Measurements from ENCODE around the gene ERI3. TPM values are rescaled to one million over a fixed set of nuclear protein-coding genes. Genes with fewer than 3 reads are reported as not detected.

ERI3 gene
- total and polyA plus RNA-seq, 5 donors: 36.4 to 56.3 (median 49.7) TPM

- intact Hi-C loops (cut with DNase I): no loop called here
- DNase-seq (no peak), ATAC-seq (peak; percentile 28 to 37)
- Histone ChIP-seq H3K4me1 (ENCODE audit: control insufficient read depth, insufficient read depth, low read length) (peaks cover 2% of the 10 kb centered on the region), H3K4me3 (ENCODE audit: low read length) (no peak overlapping the region), H3K27me3 (ENCODE audit: control insufficient read depth, insufficient read depth) (no peaks in the 10 kb centered on the region), H3K27ac (ENCODE audit: low read length) (no peak overlapping the region), H3K9me3 (ENCODE audit: control insufficient read depth, low read length) (no peaks in the 10 kb centered on the region)
- WGBS: 91% methylated on average over 8 of the region's 8 CpGs
Observed at GRCh38 chr1:44282704-44283426, 72.2 kb downstream of the ERI3 start.

- H3K27ac ChIP-seq (ENCODE audit: low read length): no peak overlapping the region
- peak in 1 of 2 donors; percentile 18 for ATAC-seq
- no peak overlapping the region for H3K4me3 ChIP-seq (ENCODE audit: low read length)
- H3K27me3 ChIP-seq (ENCODE audit: control insufficient read depth, insufficient read depth): no peaks in the 10 kb centered on the region
- H3K9me3 ChIP-seq (ENCODE audit: control insufficient read depth, low read length): no peaks in the 10 kb centered on the region
- 44% methylated on average over 1 of the region's 1 CpG for WGBS
- peaks cover 2% of the 10 kb centered on the region for H3K4me1 ChIP-seq (ENCODE audit: control insufficient read depth, insufficient read depth, low read length)
- DNase-seq: no peak
- intact Hi-C loops (cut with DNase I): no loop called here
Observed at GRCh38 chr1:44281962-44282703, 72.9 kb downstream of the ERI3 start.

GRCh38 chr1:44276901-44277300 lies 78.2 kb downstream of the ERI3 start:
- H3K27me3 ChIP-seq (ENCODE audit: control insufficient read depth, insufficient read depth): no peaks in the 10 kb centered on the region
- H3K9me3 ChIP-seq (ENCODE audit: control insufficient read depth, low read length): no peaks in the 10 kb centered on the region
- peaks cover 18% of the 10 kb centered on the region for H3K4me1 ChIP-seq (ENCODE audit: control insufficient read depth, insufficient read depth, low read length)
- WGBS: 94% methylated on average over 2 of the region's 2 CpGs
- ATAC-seq (no peak), DNase-seq (no peak)
- intact Hi-C loops (cut with DNase I): no loop called here
- no peak overlapping the region for H3K27ac ChIP-seq (ENCODE audit: low read length)
- H3K4me3 ChIP-seq (ENCODE audit: low read length): no peak overlapping the region

- ATAC-seq: peak; percentile 59 to 70
Observed at GRCh38 chr1:44275991-44276405, 79.1 kb downstream of the ERI3 start.

GRCh38 chr1:44275296-44275962 lies 79.6 kb downstream of the ERI3 start:
- WGBS: 54% methylated on average over 6 of the region's 6 CpGs
- DNase-seq (no peak), ATAC-seq (no peak)
- Histone ChIP-seq H3K27ac (ENCODE audit: low read length) (peak overlapping the region; percentile 1), H3K4me3 (ENCODE audit: low read length) (no peak overlapping the region), H3K9me3 (ENCODE audit: control insufficient read depth, low read length) (no peaks in the 10 kb centered on the region), H3K4me1 (ENCODE audit: control insufficient read depth, insufficient read depth, low read length) (peaks cover 18% of the 10 kb centered on the region), H3K27me3 (ENCODE audit: control insufficient read depth, insufficient read depth) (no peaks in the 10 kb centered on the region)
- intact Hi-C loops (cut with DNase I): no loop called here

More at GRCh38 chr1:44275991-44276405, 79.1 kb downstream of the ERI3 start:
- peaks cover 18% of the 10 kb centered on the region for H3K4me1 ChIP-seq (ENCODE audit: control insufficient read depth, insufficient read depth, low read length)
- 15% methylated on average over 3 of the region's 3 CpGs for WGBS
- H3K27ac ChIP-seq (ENCODE audit: low read length): peak overlapping the region; percentile 1
- intact Hi-C loops (cut with DNase I): no loop called here
- no peak for DNase-seq
- no peak overlapping the region for H3K4me3 ChIP-seq (ENCODE audit: low read length)
- no peaks in the 10 kb centered on the region for H3K9me3 ChIP-seq (ENCODE audit: control insufficient read depth, low read length)
- no peaks in the 10 kb centered on the region for H3K27me3 ChIP-seq (ENCODE audit: control insufficient read depth, insufficient read depth)

GRCh38 chr1:44273560-44274350 lies 81.3 kb downstream of the ERI3 start:
- Histone ChIP-seq H3K27ac (ENCODE audit: low read length) (no peak overlapping the region), H3K9me3 (ENCODE audit: control insufficient read depth, low read length) (no peaks in the 10 kb centered on the region), H3K4me1 (ENCODE audit: control insufficient read depth, insufficient read depth, low read length) (peaks cover 19% of the 10 kb centered on the region), H3K4me3 (ENCODE audit: low read length) (no peak overlapping the region), H3K27me3 (ENCODE audit: control insufficient read depth, insufficient read depth) (no peaks in the 10 kb centered on the region)
- WGBS: 96% methylated on average over 6 of the region's 6 CpGs
- DNase-seq (no peak), ATAC-seq (peak in 1 of 2 donors; percentile 54)
- intact Hi-C loops (cut with DNase I): no loop called here

- no peaks in the 10 kb centered on the region for H3K9me3 ChIP-seq (ENCODE audit: control insufficient read depth, low read length)
- peaks cover 21% of the 10 kb centered on the region for H3K4me1 ChIP-seq (ENCODE audit: control insufficient read depth, insufficient read depth, low read length)
- H3K4me3 ChIP-seq (ENCODE audit: low read length): no peak overlapping the region
- H3K27me3 ChIP-seq (ENCODE audit: control insufficient read depth, insufficient read depth): no peaks in the 10 kb centered on the region
- no peak overlapping the region for H3K27ac ChIP-seq (ENCODE audit: low read length)
- DNase-seq: no peak
- intact Hi-C loops (cut with DNase I): no loop called here
- WGBS: 94% methylated on average over 3 of the region's 3 CpGs
- ATAC-seq: no peak
Observed at GRCh38 chr1:44272992-44273391, 82.1 kb downstream of the ERI3 start.

GRCh38 chr1:44271646-44272045 lies 83.4 kb downstream of the ERI3 start:
- no peak overlapping the region for H3K27ac ChIP-seq (ENCODE audit: low read length)
- DNase-seq (no peak), ATAC-seq (peak in 1 of 2 donors; percentile 15)
- intact Hi-C loops (cut with DNase I): no loop called here
- peaks cover 21% of the 10 kb centered on the region for H3K4me1 ChIP-seq (ENCODE audit: control insufficient read depth, insufficient read depth, low read length)
- H3K4me3 ChIP-seq (ENCODE audit: low read length): no peak overlapping the region
- 90% methylated on average over 3 of the region's 3 CpGs for WGBS
- H3K9me3 ChIP-seq (ENCODE audit: control insufficient read depth, low read length): no peaks in the 10 kb centered on the region
- H3K27me3 ChIP-seq (ENCODE audit: control insufficient read depth, insufficient read depth): no peaks in the 10 kb centered on the region

GRCh38 chr1:44270686-44271628 lies 84.1 kb downstream of the ERI3 start:
- Histone ChIP-seq H3K9me3 (ENCODE audit: control insufficient read depth, low read length) (no peaks in the 10 kb centered on the region), H3K4me1 (ENCODE audit: control insufficient read depth, insufficient read depth, low read length) (peaks cover 18% of the 10 kb centered on the region), H3K27ac (ENCODE audit: low read length) (no peak overlapping the region), H3K4me3 (ENCODE audit: low read length) (no peak overlapping the region), H3K27me3 (ENCODE audit: control insufficient read depth, insufficient read depth) (no peaks in the 10 kb centered on the region)
- intact Hi-C loops (cut with DNase I): no loop called here
- 77% methylated on average over 6 of the region's 6 CpGs for WGBS
- DNase-seq (no peak), ATAC-seq (no peak)

- DNase-seq: no peak
- WGBS: 98% methylated on average over 1 of the region's 1 CpG
Observed at GRCh38 chr1:44268054-44268453, 87.0 kb downstream of the ERI3 start.

More at GRCh38 chr1:44268054-44268453, 87.0 kb downstream of the ERI3 start:
- peaks cover 3% of the 10 kb centered on the region for H3K4me1 ChIP-seq (ENCODE audit: control insufficient read depth, insufficient read depth, low read length)
- no peak for ATAC-seq
- no peak overlapping the region for H3K27ac ChIP-seq (ENCODE audit: low read length)
- no peaks in the 10 kb centered on the region for H3K27me3 ChIP-seq (ENCODE audit: control insufficient read depth, insufficient read depth)
- intact Hi-C loops (cut with DNase I): no loop called here
- no peaks in the 10 kb centered on the region for H3K9me3 ChIP-seq (ENCODE audit: control insufficient read depth, low read length)
- H3K4me3 ChIP-seq (ENCODE audit: low read length): no peak overlapping the region
